T-cell (primary cell): ENCODE results near the gene MED27. TPM values are rescaled to one million over a fixed set of nuclear protein-coding genes. Genes with fewer than 3 reads are reported as not detected.

Experiments
- ATAC-seq, 4 experiments: fragments of 200-7000 bp in 3 of 4; fragments of 150-1000 bp in 1 of 4; cut with Tn5 transposase; replicated peaks in 1 of 4; 1 replicate in 3 of 4; 2 replicates in 1 of 4; pipeline ENCODE4 v1.10.0; 2021; ENCODE audit warnings: moderate library complexity in 3 of 4, mild to moderate bottlenecking in 2 of 4, moderate number of reproducible peaks in 1 of 4
- CTCF ChIA-PET, 2 donors: fragments of 300-600 bp; sonication (Branson Sonifier 250); formaldehyde crosslinking; loops; one replicate each; lab custom pipeline; 2022; ENCODE audit warnings: antibody characterized with exemption in 2 of 2; lab: Charles Lee
- POLR2A ChIA-PET, 2 donors: fragments of 300-600 bp; sonication (Branson Sonifier 250); formaldehyde crosslinking; loops; one replicate each; lab custom pipeline; 2022; ENCODE audit warnings: antibody characterized with exemption in 2 of 2; lab: Charles Lee
- DNase-seq, 35 experiments: peaks; one replicate each; pipeline versions ENCODE4 v3.0.0 to v3.0.0-alpha.2; 2013 to 2023
- H3K27ac ChIP-seq: one replicate; pipeline ENCODE4 v1.5.1; 2013; ENCODE audit warnings: low read length
- H3K27me3 ChIP-seq, 2 experiments: replicated peaks in 1 of 2; 1 replicate in 1 of 2; 2 replicates in 1 of 2; pipeline versions ENCODE4 v1.6.1 to v1.7.0; 2013; ENCODE audit warnings: low read length in 1 of 2, mixed read lengths in 1 of 2; ENCODE audit not compliant: control insufficient read depth in 2 of 2, insufficient read depth in 2 of 2; ENCODE audit errors: extremely low read depth in 1 of 2
- H3K36me3 ChIP-seq, 2 donors: 1 replicate in 1 of 2; 2 replicates in 1 of 2; pipeline versions ENCODE4 v1.6.1 to v1.7.0; 2013; ENCODE audit warnings: low read length in 1 of 2; ENCODE audit not compliant: control insufficient read depth in 2 of 2, insufficient read depth in 1 of 2; ENCODE audit errors: extremely low read depth in 1 of 2
- H3K4me1 ChIP-seq, 2 experiments: 1 replicate in 1 of 2; 2 replicates in 1 of 2; pipeline versions ENCODE4 v1.6.1 to v1.7.0; 2013; ENCODE audit warnings: low read length in 2 of 2, mixed read lengths in 1 of 2; ENCODE audit not compliant: insufficient read depth in 2 of 2, control insufficient read depth in 1 of 2; ENCODE audit errors: extremely low read depth in 1 of 2
- H3K4me3 ChIP-seq, 2 donors: 1 replicate in 1 of 2; 2 replicates in 1 of 2; pipeline versions ENCODE4 v1.5.1 to v1.7.0; 2013; ENCODE audit warnings: mild to moderate bottlenecking in 2 of 2, low read length in 1 of 2, moderate library complexity in 1 of 2; ENCODE audit not compliant: control insufficient read depth in 1 of 2; ENCODE audit errors: extremely low read depth in 1 of 2
- H3K9me3 ChIP-seq: 2 replicates; pipeline ENCODE4 v1.7.0; 2013
- H3K27ac Mint-ChIP-seq, 2 donors: one replicate each; pipeline ENCODE4 v1.8.0; 2020 to 2021; ENCODE audit warnings: mild to moderate bottlenecking in 2 of 2, mixed read lengths in 2 of 2
- H3K27me3 Mint-ChIP-seq, 2 donors: one replicate each; pipeline ENCODE4 v1.8.0; 2021 to 2022; ENCODE audit warnings: mixed read lengths in 2 of 2
- H3K36me3 Mint-ChIP-seq: one replicate; pipeline ENCODE4 v1.8.0; 2021; ENCODE audit warnings: mixed read lengths
- H3K4me1 Mint-ChIP-seq, 3 donors: one replicate each; pipeline ENCODE4 v1.8.0; 2020 to 2022; ENCODE audit warnings: mixed read lengths in 3 of 3, mild to moderate bottlenecking in 1 of 3
- H3K4me3 Mint-ChIP-seq, 3 donors: one replicate each; pipeline ENCODE4 v1.8.0; 2020 to 2022; ENCODE audit warnings: mild to moderate bottlenecking in 3 of 3, mixed read lengths in 3 of 3, moderate library complexity in 3 of 3
- H3K9me3 Mint-ChIP-seq, 3 donors: one replicate each; pipeline ENCODE4 v1.8.0; 2020 to 2022; ENCODE audit warnings: mixed read lengths in 3 of 3
- WGBS: methylation state at CpG from one replicate; pipeline ENCODE4 v1.1.5; 2013; ENCODE audit warnings: missing lambda C conversion rate; ENCODE audit not compliant: insufficient coverage; 5-methylcytosine and 5-hydroxymethylcytosine counted together
- total RNA-seq, 35 experiments: library from RNA in 6 of 35; stranded (reverse) in 6 of 35; fragments of 120-200 nt in 1 of 35; gene quantifications; one replicate each; pipeline versions ENCODE4 v1.2.1 to v1.2.4 and lab custom pipeline; 2013 to 2026

Gene MED27
- total RNA-seq, 5 donors from 2014 or later (not counting 1 experiment from before 2014, with no cell fraction given), result 15.0 to 26.7 (median 17.6) TPM

GRCh38 chr9:131943351-131943841, 136.3 kb downstream of the MED27 start:
- Histone ChIP-seq H3K4me1 (no peaks in the 10 kb centered on the region), H3K9me3 (no peaks in the 10 kb centered on the region), H3K36me3 (peaks cover 0 to 3% of the 10 kb centered on the region in 2 donors), H3K4me3 (no peak overlapping the region), H3K27ac (no peak overlapping the region), H3K27me3 (no peaks in the 10 kb centered on the region)
- no peak overlapping the region for H3K27ac Mint-ChIP-seq
- peaks cover 46% of the 10 kb centered on the region for H3K36me3 Mint-ChIP-seq
- DNase-seq (no peak), ATAC-seq (no peak)
- H3K9me3 Mint-ChIP-seq, result no peaks in the 10 kb centered on the region
- 100% methylated on average over 4 of the region's 12 CpGs for WGBS
- ChIA-PET CTCF (no interaction called here), POLR2A (no interaction called here)
- H3K4me1 Mint-ChIP-seq, result peaks cover 0 to 2% (median 0%) of the 10 kb centered on the region in 3 donors
- H3K4me3 Mint-ChIP-seq, result no peak overlapping the region
- no peaks in the 10 kb centered on the region for H3K27me3 Mint-ChIP-seq

GRCh38 chr9:131942146-131942720, 137.4 kb downstream of the MED27 start:
- H3K27ac Mint-ChIP-seq, result no peak overlapping the region
- H3K27me3 ChIP-seq, result no peaks in the 10 kb centered on the region
- WGBS, result 100% methylated on average over 1 of the region's 5 CpGs
- H3K27ac ChIP-seq, result no peak overlapping the region
- POLR2A ChIA-PET, result no interaction called here
- peaks cover 51% of the 10 kb centered on the region for H3K36me3 Mint-ChIP-seq
- no peaks in the 10 kb centered on the region for H3K4me1 Mint-ChIP-seq
- no peaks in the 10 kb centered on the region for H3K27me3 Mint-ChIP-seq
- peaks cover 0 to 14% of the 10 kb centered on the region in 2 donors for H3K36me3 ChIP-seq
- no peak overlapping the region for H3K4me3 ChIP-seq
- H3K9me3 ChIP-seq, result no peaks in the 10 kb centered on the region
- CTCF ChIA-PET, result no interaction called here
- H3K9me3 Mint-ChIP-seq, result no peaks in the 10 kb centered on the region
- ATAC-seq, result no peak
- DNase-seq, result no peak
- H3K4me3 Mint-ChIP-seq, result no peak overlapping the region
- H3K4me1 ChIP-seq, result no peaks in the 10 kb centered on the region

- Mint-ChIP-seq H3K4me1 (peaks cover 1 to 8% (median 2%) of the 10 kb centered on the region in 3 donors), H3K9me3 (peaks cover 0 to 3% (median 0%) of the 10 kb centered on the region in 3 donors), H3K27me3 (no peaks in the 10 kb centered on the region), H3K27ac (no peak overlapping the region), H3K4me3 (no peak overlapping the region), H3K36me3 (peaks cover 57% of the 10 kb centered on the region)
- POLR2A ChIA-PET, result no interaction called here
- CTCF ChIA-PET, result no interaction called here
- 93% methylated on average over 2 of the region's 2 CpGs for WGBS
- Histone ChIP-seq H3K27me3 (no peaks in the 10 kb centered on the region), H3K27ac (no peak overlapping the region), H3K4me1 (no peaks in the 10 kb centered on the region), H3K36me3 (peaks cover 4 to 14% of the 10 kb centered on the region in 2 donors), H3K9me3 (peaks cover 2% of the 10 kb centered on the region), H3K4me3 (no peak overlapping the region)
- DNase-seq (no peak), ATAC-seq (no peak)
Observed at GRCh38 chr9:131937451-131937850, 142.2 kb downstream of the MED27 start.

GRCh38 chr9:131936929-131937328, 142.7 kb downstream of the MED27 start:
- Histone ChIP-seq H3K9me3 (peaks cover 2% of the 10 kb centered on the region), H3K36me3 (peaks cover 4 to 14% of the 10 kb centered on the region in 2 donors), H3K4me1 (no peaks in the 10 kb centered on the region), H3K27me3 (no peaks in the 10 kb centered on the region), H3K4me3 (no peak overlapping the region), H3K27ac (no peak overlapping the region)
- Mint-ChIP-seq H3K9me3 (peaks cover 0 to 3% (median 0%) of the 10 kb centered on the region in 3 donors), H3K4me1 (peaks cover 2 to 8% (median 3%) of the 10 kb centered on the region in 3 donors), H3K27ac (no peak overlapping the region), H3K36me3 (peaks cover 52% of the 10 kb centered on the region), H3K4me3 (no peak overlapping the region), H3K27me3 (no peaks in the 10 kb centered on the region)
- 100% methylated on average over 1 of the region's 3 CpGs for WGBS
- DNase-seq (no peak), ATAC-seq (no peak)
- POLR2A ChIA-PET, result no interaction called here
- CTCF ChIA-PET, result no interaction called here

GRCh38 chr9:131934673-131935072, 145.0 kb downstream of the MED27 start:
- Histone ChIP-seq H3K4me3 (no peak overlapping the region), H3K4me1 (no peaks in the 10 kb centered on the region), H3K27me3 (no peaks in the 10 kb centered on the region), H3K27ac (no peak overlapping the region), H3K36me3 (peaks cover 4 to 14% of the 10 kb centered on the region in 2 donors), H3K9me3 (peaks cover 2% of the 10 kb centered on the region)
- Mint-ChIP-seq H3K36me3 (peaks cover 58% of the 10 kb centered on the region), H3K4me3 (no peak overlapping the region), H3K4me1 (peaks cover 2 to 12% (median 3%) of the 10 kb centered on the region in 3 donors), H3K27ac (no peak overlapping the region), H3K9me3 (peaks cover 0 to 3% (median 0%) of the 10 kb centered on the region in 3 donors), H3K27me3 (no peaks in the 10 kb centered on the region)
- 100% methylated on average over 1 of the region's 3 CpGs for WGBS
- ChIA-PET POLR2A (no interaction called here), CTCF (no interaction called here)
- DNase-seq (no peak), ATAC-seq (no peak)

- no peak overlapping the region for H3K4me3 Mint-ChIP-seq
- H3K9me3 ChIP-seq, result no peaks in the 10 kb centered on the region
- H3K9me3 Mint-ChIP-seq, result no peaks in the 10 kb centered on the region
- POLR2A ChIA-PET, result no interaction called here
- H3K4me1 ChIP-seq, result no peaks in the 10 kb centered on the region
- H3K27me3 ChIP-seq, result no peaks in the 10 kb centered on the region
- H3K4me3 ChIP-seq, result no peak overlapping the region
- no peak overlapping the region for H3K27ac ChIP-seq
- no peak for ATAC-seq
- no peak for DNase-seq
- H3K27ac Mint-ChIP-seq, result no peak overlapping the region
- peaks cover 0 to 7% of the 10 kb centered on the region in 2 donors for H3K36me3 ChIP-seq
- CTCF ChIA-PET, result no interaction called here
- peaks cover 31% of the 10 kb centered on the region for H3K36me3 Mint-ChIP-seq
- H3K4me1 Mint-ChIP-seq, result peaks cover 0 to 6% (median 0%) of the 10 kb centered on the region in 3 donors
- H3K27me3 Mint-ChIP-seq, result no peaks in the 10 kb centered on the region
- WGBS, result no CpG with 5 or more reads among the region's 3 CpGs
Observed at GRCh38 chr9:131927091-131927490, 152.6 kb downstream of the MED27 start.
